Right atrium auricular region (tissue), 2 donors: ENCODE data around the gene CHST14. TPM values are rescaled to one million over a fixed set of nuclear protein-coding genes. Genes with fewer than 3 reads are reported as not detected.

Experiments
- DNase-seq: peaks from one replicate; pipeline ENCODE4 v3.0.0-alpha.2; 2019; ENCODE audit warnings: low spot score
- H3K27ac ChIP-seq, 2 donors: fragments of 200-600 bp; sonication (generic); 1 replicate in 1 of 2; 2 replicates in 1 of 2; pipeline ENCODE4 v1.5.1; 2016 to 2019
- H3K27me3 ChIP-seq, 2 donors: fragments of 200-600 bp; sonication (generic); one replicate each; pipeline versions ENCODE4 v1.5.1 to v1.6.0; 2017 to 2019
- H3K36me3 ChIP-seq: fragments of 200-600 bp; sonication (generic); one replicate; pipeline ENCODE4 v1.5.1; 2016
- H3K4me1 ChIP-seq, 2 donors: fragments of 200-600 bp; sonication (generic); one replicate each; pipeline versions ENCODE4 v1.5.1 to v1.6.0; 2017 to 2019
- H3K4me3 ChIP-seq, 2 donors: fragments of 200-600 bp; sonication (generic); 1 replicate in 1 of 2; 2 replicates in 1 of 2; pipeline ENCODE4 v1.5.1; 2017 to 2019; ENCODE audit warnings: mild to moderate bottlenecking in 1 of 2, moderate library complexity in 1 of 2
- H3K9me3 ChIP-seq, 2 donors: fragments of 200-600 bp; sonication (generic); one replicate each; pipeline ENCODE4 v1.5.1; 2019
- total RNA-seq, 2 donors: library from RNA; depleted of rRNA; stranded (reverse); fragments of >200 nt; gene quantifications; one replicate each; pipeline ENCODE4 v1.1.0, GENCODE V29; 2016
- TF ChIP-seq, protein P1 (sequence below), 2 donors: fragments of 200-600 bp; sonication (generic); IDR thresholded peaks; one replicate each; pipeline ENCODE4 v1.5.1; 2019; ENCODE audit warnings: antibody characterized with exemption in 2 of 2

CHST14 gene
- total RNA-seq, 2 donors from 2014 or later = 13.2 to 14.2 TPM

DNA sequence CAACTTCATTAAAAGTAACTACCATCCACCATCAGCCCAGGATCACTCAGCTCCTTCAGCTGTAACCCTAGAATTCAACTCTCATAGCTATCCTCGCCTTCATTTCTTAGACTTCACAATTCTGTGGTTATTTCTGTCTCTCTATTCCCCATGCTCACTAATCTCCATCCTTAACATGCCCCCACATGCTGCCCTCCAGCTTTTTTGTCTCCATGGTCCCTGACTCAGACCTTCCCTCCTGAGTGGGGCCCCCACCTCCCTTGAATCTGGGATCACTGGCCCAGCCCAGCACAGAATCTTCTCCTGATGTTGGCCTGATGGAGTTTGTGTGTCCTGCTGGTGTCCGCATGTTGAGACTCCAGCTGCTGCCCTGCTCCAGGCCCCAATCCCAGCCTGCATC lies 41.7 kb downstream of the CHST14 start:
- H3K4me1 ChIP-seq = peaks cover 0 to 14% of the 10 kb centered on the region in 2 donors
- TF ChIP-seq, protein P1, sequence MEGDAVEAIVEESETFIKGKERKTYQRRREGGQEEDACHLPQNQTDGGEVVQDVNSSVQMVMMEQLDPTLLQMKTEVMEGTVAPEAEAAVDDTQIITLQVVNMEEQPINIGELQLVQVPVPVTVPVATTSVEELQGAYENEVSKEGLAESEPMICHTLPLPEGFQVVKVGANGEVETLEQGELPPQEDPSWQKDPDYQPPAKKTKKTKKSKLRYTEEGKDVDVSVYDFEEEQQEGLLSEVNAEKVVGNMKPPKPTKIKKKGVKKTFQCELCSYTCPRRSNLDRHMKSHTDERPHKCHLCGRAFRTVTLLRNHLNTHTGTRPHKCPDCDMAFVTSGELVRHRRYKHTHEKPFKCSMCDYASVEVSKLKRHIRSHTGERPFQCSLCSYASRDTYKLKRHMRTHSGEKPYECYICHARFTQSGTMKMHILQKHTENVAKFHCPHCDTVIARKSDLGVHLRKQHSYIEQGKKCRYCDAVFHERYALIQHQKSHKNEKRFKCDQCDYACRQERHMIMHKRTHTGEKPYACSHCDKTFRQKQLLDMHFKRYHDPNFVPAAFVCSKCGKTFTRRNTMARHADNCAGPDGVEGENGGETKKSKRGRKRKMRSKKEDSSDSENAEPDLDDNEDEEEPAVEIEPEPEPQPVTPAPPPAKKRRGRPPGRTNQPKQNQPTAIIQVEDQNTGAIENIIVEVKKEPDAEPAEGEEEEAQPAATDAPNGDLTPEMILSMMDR (IDR thresholded peaks at IDR 0.05) = no peak
- no peaks in the 10 kb centered on the region for H3K27me3 ChIP-seq
- no peak overlapping the region for H3K27ac ChIP-seq
- no peaks in the 10 kb centered on the region for H3K9me3 ChIP-seq
- no peak for DNase-seq
- H3K36me3 ChIP-seq = no peaks in the 10 kb centered on the region
- no peak overlapping the region for H3K4me3 ChIP-seq

- Histone ChIP-seq H3K9me3 (no peaks in the 10 kb centered on the region), H3K4me3 (no peak overlapping the region), H3K27me3 (no peaks in the 10 kb centered on the region), H3K36me3 (no peaks in the 10 kb centered on the region), H3K27ac (no peak overlapping the region), H3K4me1 (peaks cover 0 to 14% of the 10 kb centered on the region in 2 donors)
- TF ChIP-seq, protein P1 (IDR thresholded peaks at IDR 0.05) = no peak
- DNase-seq = no peak
These were observed 42.8 kb downstream of the CHST14 start for GRCh38 chr15:40513609-40514008.

GRCh38 chr15:40516322-40516721 lies 45.5 kb downstream of the CHST14 start:
- Histone ChIP-seq H3K27ac (no peak overlapping the region), H3K9me3 (no peaks in the 10 kb centered on the region), H3K27me3 (no peaks in the 10 kb centered on the region), H3K4me3 (no peak overlapping the region), H3K36me3 (no peaks in the 10 kb centered on the region), H3K4me1 (peaks cover 0 to 9% of the 10 kb centered on the region in 2 donors)
- TF ChIP-seq, protein P1 (IDR thresholded peaks at IDR 0.05) = no peak
- no peak for DNase-seq

Other genes with a start within 250 kb of the CHST14 start
- gene PAK6, start 231.9 kb upstream of the CHST14 start, total RNA-seq = 10 to 100 TPM; 15.3 to 32.5 TPM
- 1 to 10 TPM in 1 of 2 donors, under 1 TPM in 1; 0.44 to 1.3 TPM for gene ANKRD63, start 187.9 kb upstream of the CHST14 start, total RNA-seq
- 1 to 10 TPM; 1.9 to 8.4 TPM for gene PLCB2, start 163.0 kb upstream of the CHST14 start, total RNA-seq
- 10 to 100 TPM; 45.5 to 48.9 TPM for gene INAFM2, start 147.3 kb upstream of the CHST14 start, total RNA-seq
- 10 to 100 TPM; 31.8 to 32.2 TPM for gene CCDC9B, start 130.0 kb upstream of the CHST14 start, total RNA-seq
- gene PHGR1, start 120.0 kb upstream of the CHST14 start, total RNA-seq = not detected
- under 1 TPM; 0.11 to 0.20 TPM for gene DISP2, start 112.8 kb upstream of the CHST14 start, total RNA-seq
- 10 to 100 TPM in 1 of 2 donors, 1 to 10 TPM in 1; 8.4 to 12.9 TPM for gene KNSTRN, start 88.3 kb upstream of the CHST14 start, total RNA-seq
- gene IVD, start 65.2 kb upstream of the CHST14 start, total RNA-seq = 10 to 100 TPM; 49.1 to 65.3 TPM
- 10 to 100 TPM; 11.6 to 19.2 TPM for gene BAHD1, start 30.0 kb upstream of the CHST14 start, total RNA-seq
- gene CCDC32, start 94.1 kb downstream of the CHST14 start, total RNA-seq = 10 to 100 TPM; 18.7 to 30.2 TPM
- 1 to 10 TPM; 5.6 to 8.5 TPM for gene RPUSD2, start 98.3 kb downstream of the CHST14 start, total RNA-seq
- 1 to 10 TPM in 1 of 2 donors, under 1 TPM in 1; 0.51 to 4.6 TPM for gene KNL1, start 123.3 kb downstream of the CHST14 start, total RNA-seq
- gene RAD51, start 224.2 kb downstream of the CHST14 start, total RNA-seq = under 1 TPM in 1 of 2 donors, not detected in 1; 0.30 TPM